22Rv1 (cell line): ENCODE results near the gene HEMGN.
A peak's percentile ranks its signal among the peaks of the same experiment; 100 is the strongest.

ENCODE experiments used
- CTCF ChIP-seq: fragments of 450-650 bp; IDR thresholded peaks from 2 replicates; pipeline ENCODE4 v1.5.1; 2017; ENCODE audit warnings: mild to moderate bottlenecking
- ZFX ChIP-seq: fragments of 450-650 bp; IDR thresholded peaks from 2 replicates; pipeline ENCODE4 v1.6.1; 2017; ENCODE audit warnings: antibody characterized with exemption, borderline replicate concordance

DNA sequence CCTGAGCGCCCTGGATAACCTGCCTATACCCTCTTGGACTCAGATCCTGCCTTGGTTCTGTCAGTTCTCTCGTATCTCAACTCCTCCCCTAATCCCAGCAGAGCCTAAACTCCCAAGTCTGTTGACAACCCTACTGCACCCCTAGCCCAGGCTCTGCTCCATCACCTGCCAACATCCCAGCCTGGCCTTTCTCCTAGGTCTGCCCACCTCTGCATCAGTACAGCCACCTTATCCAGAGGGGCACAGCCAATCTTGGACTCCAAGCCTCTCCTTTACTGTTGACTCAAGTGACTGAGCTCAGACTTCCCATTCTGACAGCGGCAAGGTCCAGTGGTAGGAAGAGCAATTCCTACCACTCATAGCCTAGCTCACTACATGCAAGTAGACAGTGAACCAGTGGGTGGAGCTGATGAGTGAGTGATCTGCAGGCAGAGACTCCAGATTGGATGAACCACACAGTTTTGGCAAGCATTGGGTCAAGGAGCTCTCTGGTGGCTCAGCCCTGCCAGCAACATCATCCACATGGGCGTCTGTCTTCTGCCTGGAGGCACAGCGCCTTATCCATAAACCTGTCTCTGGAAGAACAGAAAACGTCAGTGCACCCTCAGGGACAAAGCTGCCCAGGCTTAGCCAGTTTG, 42.2 kb downstream of the HEMGN start:
- TF ChIP-seq CTCF (peak; percentile 23; the same call in 1 of the 2 replicates), ZFX (no peak)
